IgD-negative memory B cell (primary cell): ENCODE measurements around the gene ENAM. TPM values are rescaled to one million over a fixed set of nuclear protein-coding genes. Genes with fewer than 3 reads are reported as not detected.
"Not testable (repeated sequence)": the region's sequence is repeated elsewhere in the genome, so short reads cannot be mapped to it uniquely, and the experiment has no call there.

ENCODE experiments used
- H3K27ac Mint-ChIP-seq, 3 donors: one replicate each; pipeline ENCODE4 v1.8.0; 2020 to 2022; ENCODE audit warnings: mild to moderate bottlenecking in 3 of 3, mixed read lengths in 3 of 3, moderate library complexity in 1 of 3
- H3K27me3 Mint-ChIP-seq: one replicate; pipeline ENCODE4 v1.8.0; 2021; ENCODE audit warnings: mixed read lengths
- H3K36me3 Mint-ChIP-seq: one replicate; pipeline ENCODE4 v1.8.0; 2020; ENCODE audit warnings: mild to moderate bottlenecking, mixed read lengths
- H3K4me1 Mint-ChIP-seq, 3 donors: one replicate each; pipeline ENCODE4 v1.8.0; 2020 to 2022; ENCODE audit warnings: mixed read lengths in 3 of 3, mild to moderate bottlenecking in 1 of 3
- H3K4me3 Mint-ChIP-seq, 4 donors: one replicate each; pipeline ENCODE4 v1.8.0; 2020 to 2022; ENCODE audit warnings: mild to moderate bottlenecking in 4 of 4, mixed read lengths in 4 of 4, moderate library complexity in 3 of 4
- H3K9me3 Mint-ChIP-seq, 3 donors: one replicate each; pipeline ENCODE4 v1.8.0; 2020 to 2021; ENCODE audit warnings: mixed read lengths in 3 of 3, mild to moderate bottlenecking in 1 of 3
- polyA plus RNA-seq: library from polyadenylated mRNA; unstranded; fragments of 300-500 nt; fragmentation: Illumina TruSeq; gene quantifications from one replicate; pipeline ENCODE4 v1.2.3, GENCODE V29; 2021

ENAM gene
- polyA plus RNA-seq, 1 donor from 2014 or later = 1.7 TPM

DNA sequence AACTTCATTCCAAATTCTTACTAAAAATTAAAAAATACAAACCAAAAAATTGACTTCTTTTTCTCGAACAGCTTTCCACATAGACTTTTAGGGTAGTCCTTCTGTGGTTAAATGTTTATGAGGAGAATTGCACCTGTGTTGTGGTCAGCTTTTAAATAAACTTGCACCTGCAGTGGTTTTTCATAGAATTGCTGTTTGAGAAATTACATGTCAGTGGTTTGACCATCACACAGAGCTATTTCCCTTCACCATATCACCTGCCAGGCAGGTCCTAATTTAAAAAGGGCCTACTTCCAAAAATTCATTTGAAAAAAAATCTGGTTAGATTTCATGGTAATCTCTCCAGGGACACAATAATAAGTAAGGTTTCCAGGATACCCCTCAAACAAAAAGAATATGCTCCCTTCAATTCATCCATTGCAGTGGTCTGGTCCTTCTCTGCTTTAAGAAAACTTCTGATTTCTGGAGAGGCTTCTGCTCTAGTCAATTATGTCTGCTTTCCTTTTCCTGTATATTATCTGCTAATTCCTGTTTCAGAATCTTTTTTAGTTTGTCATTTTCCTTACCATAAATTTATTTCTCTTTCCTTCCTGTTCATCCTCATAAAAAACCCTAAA is 49.9 kb downstream of the ENAM start:
- no peaks in the 10 kb centered on the region for H3K27me3 Mint-ChIP-seq
- peaks cover 50 to 62% (median 51%) of the 10 kb centered on the region in 3 donors for H3K4me1 Mint-ChIP-seq
- H3K27ac Mint-ChIP-seq = peak overlapping the region; percentile 10 to 73 (median 50)

DNA sequence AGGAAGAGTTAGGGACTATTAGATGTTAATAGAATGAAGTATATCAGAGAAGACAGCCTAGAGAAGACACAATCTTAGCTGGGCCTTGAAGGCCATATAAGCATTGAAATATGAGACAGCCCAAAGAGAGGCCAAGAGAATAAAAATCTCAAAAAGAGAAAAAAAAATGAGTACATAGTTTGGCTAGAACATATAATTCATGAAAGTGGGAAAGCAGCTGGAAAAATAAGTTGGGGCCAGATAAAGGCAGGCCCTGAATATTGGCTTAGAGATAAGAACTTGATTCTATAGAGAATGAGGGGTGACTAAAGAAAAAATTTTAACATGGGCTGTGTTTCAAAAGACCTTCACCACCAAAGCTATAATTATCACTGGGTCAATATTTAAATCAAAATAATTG is 52.4 kb downstream of the ENAM start:
- H3K27me3 Mint-ChIP-seq = no peaks in the 10 kb centered on the region
- H3K4me3 Mint-ChIP-seq = peak overlapping the region; percentile 52 to 61 (median 57)
- peaks cover 43 to 50% (median 43%) of the 10 kb centered on the region in 3 donors for H3K4me1 Mint-ChIP-seq
- no peaks in the 10 kb centered on the region for H3K36me3 Mint-ChIP-seq
- no peaks in the 10 kb centered on the region for H3K9me3 Mint-ChIP-seq
- H3K27ac Mint-ChIP-seq = peak overlapping the region; percentile 32 to 91 (median 81)

More for the DNA sequence above, 49.9 kb downstream of the ENAM start:
- Mint-ChIP-seq H3K4me3 (peak overlapping the region; percentile 34 to 89 (median 67)), H3K36me3 (no peaks in the 10 kb centered on the region), H3K9me3 (no peaks in the 10 kb centered on the region)

DNA sequence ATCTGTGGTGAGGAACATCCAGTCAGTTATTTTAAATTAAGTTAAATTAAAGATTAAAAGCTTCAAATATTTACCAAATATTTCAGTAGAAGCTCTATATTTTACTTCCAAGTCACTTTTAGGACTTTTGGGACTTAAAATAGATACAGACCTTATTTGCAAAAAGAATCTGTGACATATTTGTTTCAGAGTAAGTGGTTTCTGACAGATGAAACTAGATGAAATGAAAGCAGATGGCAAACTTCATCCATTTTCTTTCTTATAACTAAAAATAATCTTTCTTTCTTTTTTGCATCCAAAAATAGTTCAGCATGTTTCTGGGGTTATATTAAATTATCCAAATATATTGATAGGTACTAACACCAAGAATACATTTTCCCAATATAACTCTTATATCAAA is 53.2 kb downstream of the ENAM start:
- Mint-ChIP-seq H3K4me3 (no peak overlapping the region), H3K36me3 (no peaks in the 10 kb centered on the region), H3K27me3 (no peaks in the 10 kb centered on the region), H3K9me3 (no peaks in the 10 kb centered on the region), H3K4me1 (peaks cover 37 to 44% (median 38%) of the 10 kb centered on the region in 3 donors), H3K27ac (no peak overlapping the region)

DNA sequence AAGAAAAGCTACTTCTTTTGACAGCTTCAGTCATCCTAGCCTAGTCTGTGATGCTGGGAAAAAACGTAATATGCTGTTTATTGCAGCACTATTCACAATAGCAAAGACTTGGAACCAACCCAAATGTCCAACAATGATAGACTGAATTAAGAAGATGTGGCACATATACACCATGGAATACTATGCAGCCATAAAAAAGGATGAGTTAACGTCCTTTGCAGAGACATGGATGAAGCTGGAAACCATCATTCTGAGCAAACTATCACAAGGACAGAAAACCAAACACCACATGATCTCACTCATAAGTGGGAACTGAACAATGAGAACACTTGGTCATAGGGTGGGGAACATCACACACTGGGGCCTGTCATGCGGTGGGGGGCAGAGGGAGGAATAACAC is 53.6 kb downstream of the ENAM start:
- not testable (repeated sequence) for H3K27me3 Mint-ChIP-seq, H3K9me3 Mint-ChIP-seq, H3K36me3 Mint-ChIP-seq
- H3K4me1 Mint-ChIP-seq = peaks cover 32 to 39% (median 34%) of the 10 kb centered on the region in 3 donors
- peak overlapping the region in 1 of 4 donors; percentile 13 for H3K4me3 Mint-ChIP-seq
- H3K27ac Mint-ChIP-seq = peak overlapping the region in 1 of 3 donors; percentile 9

DNA sequence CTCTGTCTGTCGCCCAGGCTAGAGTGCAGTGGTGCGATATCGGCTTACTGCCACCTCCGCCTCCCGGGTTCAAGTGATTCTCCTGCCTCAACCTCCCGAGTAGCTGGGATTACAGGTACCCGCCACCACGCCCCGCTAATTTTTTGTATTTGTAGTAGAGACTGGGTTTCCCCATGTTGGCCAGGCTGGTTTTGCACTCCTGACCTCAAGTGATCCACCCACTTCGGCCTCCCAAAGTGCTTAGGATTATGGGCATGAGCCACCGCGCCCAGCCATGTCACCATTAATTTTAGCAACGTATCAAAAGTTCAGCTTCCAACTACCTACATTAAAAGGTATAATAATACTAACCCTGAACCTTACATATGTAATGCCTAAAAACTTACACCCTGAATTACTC is 58.8 kb downstream of the ENAM start:
- peak overlapping the region; percentile 98 to 99 (median 99) for H3K4me3 Mint-ChIP-seq
- H3K27ac Mint-ChIP-seq = peak overlapping the region; percentile 97 to 99 (median 99)
- no peaks in the 10 kb centered on the region for H3K36me3 Mint-ChIP-seq
- peaks cover 23 to 33% (median 29%) of the 10 kb centered on the region in 3 donors for H3K4me1 Mint-ChIP-seq
- H3K27me3 Mint-ChIP-seq = peaks cover 2% of the 10 kb centered on the region
- H3K9me3 Mint-ChIP-seq = no peaks in the 10 kb centered on the region

DNA sequence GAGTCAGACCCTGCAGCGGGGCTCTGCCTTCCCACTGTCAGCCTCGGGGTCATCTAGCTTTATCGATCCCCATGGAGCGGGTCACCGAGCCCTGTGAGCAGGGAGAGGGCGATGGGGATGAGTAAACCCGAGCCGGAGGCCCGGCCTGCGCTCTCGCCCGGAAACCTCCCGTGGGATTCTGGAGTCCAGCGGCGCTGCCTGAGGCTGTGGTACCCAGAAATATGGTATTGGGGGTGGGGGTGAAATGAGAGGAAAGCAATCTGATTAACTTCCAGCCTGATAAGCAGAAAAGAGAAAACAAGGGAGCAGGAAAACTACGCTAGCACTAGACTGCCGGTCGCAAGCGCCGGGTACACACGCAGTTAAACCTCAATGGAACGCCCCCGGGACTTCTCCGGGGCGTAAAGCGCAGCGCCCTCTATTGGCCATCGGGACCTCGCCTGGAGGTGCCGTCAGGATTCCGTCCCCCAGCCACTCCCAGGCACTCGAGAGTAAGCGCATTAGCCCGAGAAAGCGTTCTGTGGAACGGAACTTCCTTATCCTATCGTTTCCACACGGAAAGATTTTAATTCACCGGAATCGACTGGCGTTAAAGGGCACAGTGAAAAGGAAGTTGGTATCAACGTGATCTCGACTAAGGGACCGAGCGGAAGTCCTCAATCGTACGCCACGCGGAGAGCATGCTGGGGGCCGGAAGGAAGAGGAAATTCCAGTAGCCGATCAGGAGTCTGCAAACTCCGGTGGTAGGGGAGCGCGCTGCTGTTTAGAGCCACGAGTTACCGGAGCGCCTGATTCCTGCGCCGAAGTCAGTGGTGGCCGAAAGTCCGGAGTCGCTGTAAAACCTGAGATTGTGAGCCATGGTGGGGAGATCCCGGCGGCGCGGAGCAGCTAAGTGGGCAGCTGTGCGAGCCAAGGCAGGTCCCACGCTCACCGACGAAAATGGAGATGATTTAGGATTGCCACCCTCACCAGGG is 59.6 kb downstream of the ENAM start, which contains the start of gene UTP3:
UTP3 (plus strand) TSS at position 712 of the 974 bp plus-strand sequence; CDS start at position 858, 146 bp downstream.
- H3K36me3 Mint-ChIP-seq = no peaks in the 10 kb centered on the region
- H3K27ac Mint-ChIP-seq = peak within 1 kb of the TSS; percentile 97 to 99 (median 99)
- peak within 1 kb of the TSS; percentile 98 to 99 (median 99) for H3K4me3 Mint-ChIP-seq
- H3K4me1 Mint-ChIP-seq = peaks cover 23 to 31% (median 27%) of the 10 kb centered on the region in 3 donors
- H3K27me3 Mint-ChIP-seq = peaks cover 2% of the 10 kb centered on the region
- no peaks in the 10 kb centered on the region for H3K9me3 Mint-ChIP-seq

DNA sequence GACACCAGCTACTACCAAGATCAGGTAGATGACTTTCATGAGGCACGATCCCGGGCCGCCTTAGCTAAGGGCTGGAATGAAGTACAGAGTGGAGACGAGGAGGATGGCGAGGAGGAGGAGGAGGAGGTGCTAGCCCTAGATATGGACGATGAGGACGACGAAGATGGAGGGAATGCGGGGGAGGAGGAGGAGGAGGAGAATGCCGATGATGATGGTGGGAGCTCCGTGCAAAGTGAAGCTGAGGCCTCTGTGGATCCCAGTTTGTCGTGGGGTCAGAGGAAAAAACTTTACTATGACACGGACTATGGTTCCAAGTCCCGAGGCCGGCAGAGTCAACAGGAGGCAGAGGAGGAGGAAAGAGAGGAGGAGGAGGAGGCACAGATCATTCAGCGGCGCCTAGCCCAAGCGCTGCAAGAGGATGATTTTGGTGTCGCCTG is 60.3 kb downstream of the ENAM start:
- Mint-ChIP-seq H3K36me3 (no peaks in the 10 kb centered on the region), H3K4me3 (peak overlapping the region; percentile 98 to 99 (median 99)), H3K27ac (peak overlapping the region; percentile 97 to 99 (median 99)), H3K9me3 (no peaks in the 10 kb centered on the region), H3K4me1 (peaks cover 23 to 29% (median 27%) of the 10 kb centered on the region in 3 donors), H3K27me3 (peaks cover 2% of the 10 kb centered on the region)

DNA sequence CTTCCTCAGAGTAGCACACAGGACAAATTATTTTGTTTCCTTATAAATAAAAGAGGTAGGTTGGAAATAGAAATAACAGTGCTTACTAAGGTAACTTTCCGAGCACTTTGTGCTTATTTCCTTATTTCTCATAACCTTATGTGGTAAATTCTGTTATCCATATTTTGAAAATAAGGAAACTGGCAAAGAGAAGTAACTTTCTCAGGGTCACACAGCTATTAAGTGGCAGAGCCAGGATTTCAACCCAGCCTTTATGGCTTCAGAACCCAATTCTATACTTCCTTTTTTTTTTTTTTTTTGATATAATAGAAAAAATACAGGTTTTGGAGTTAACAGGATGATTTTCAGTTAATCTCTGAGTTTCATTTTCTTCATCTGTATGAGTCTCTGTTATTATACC is 63.1 kb downstream of the ENAM start:
- Mint-ChIP-seq H3K27me3 (peaks cover 2% of the 10 kb centered on the region), H3K9me3 (no peaks in the 10 kb centered on the region), H3K4me3 (peak overlapping the region in 3 of 4 donors; percentile 19 to 63 (median 30)), H3K36me3 (no peaks in the 10 kb centered on the region), H3K27ac (peak overlapping the region in 2 of 3 donors; percentile 66 to 84), H3K4me1 (peaks cover 23 to 29% (median 28%) of the 10 kb centered on the region in 3 donors)

DNA sequence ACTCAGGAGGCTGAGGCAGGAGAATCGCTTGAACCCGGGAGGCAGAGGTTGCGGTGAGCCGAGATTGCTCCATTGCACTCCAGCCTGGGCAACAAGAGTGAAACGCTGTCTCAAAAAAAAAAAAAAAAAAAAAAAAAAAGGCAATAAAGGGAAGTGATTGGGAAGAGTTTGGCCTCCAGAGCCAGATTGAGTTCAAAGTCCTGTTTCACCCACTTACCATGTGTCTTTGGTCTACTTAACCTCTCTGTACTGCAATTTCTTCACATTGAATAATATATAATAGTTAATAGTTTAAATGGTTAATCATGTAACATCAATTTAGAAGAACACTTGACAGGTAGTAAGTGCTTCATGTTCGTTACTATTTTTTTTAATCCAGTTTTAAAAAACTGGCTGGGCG is 66.1 kb downstream of the ENAM start:
- not testable (repeated sequence) for H3K9me3 Mint-ChIP-seq, H3K36me3 Mint-ChIP-seq, H3K4me3 Mint-ChIP-seq, H3K27me3 Mint-ChIP-seq
- H3K4me1 Mint-ChIP-seq = peaks cover 13 to 20% (median 19%) of the 10 kb centered on the region in 3 donors
- H3K27ac Mint-ChIP-seq = peak overlapping the region in 1 of 3 donors; percentile 48

Other genes with a start within 250 kb of the ENAM start
- gene SMR3B, start 245.6 kb upstream of the ENAM start, polyA plus RNA-seq = not detected
- gene OPRPN, start 230.8 kb upstream of the ENAM start, polyA plus RNA-seq = not detected
- gene MUC7, start 156.5 kb upstream of the ENAM start, polyA plus RNA-seq = not detected
- gene AMTN, start 110.2 kb upstream of the ENAM start, polyA plus RNA-seq = not detected
- not detected for gene AMBN, start 36.5 kb upstream of the ENAM start, polyA plus RNA-seq
- 1,651 TPM for gene JCHAIN, start 37.8 kb downstream of the ENAM start, polyA plus RNA-seq
- gene UTP3, start 59.8 kb downstream of the ENAM start, polyA plus RNA-seq = 15.9 TPM
- gene RUFY3, start 93.2 kb downstream of the ENAM start, polyA plus RNA-seq = 16.8 TPM
- 61.5 TPM for gene GRSF1, start 211.1 kb downstream of the ENAM start, polyA plus RNA-seq